SK-N-SH (cell line): Measurements from ENCODE around the gene TUBA1B. TPM values are rescaled to one million over a fixed set of nuclear protein-coding genes. Genes with fewer than 3 reads are reported as not detected.

ENCODE experiments used
- CTCF ChIA-PET: fragments of 300-600, 350-600 bp; formaldehyde crosslinking; extraction: SDS; loops from one replicate; lab custom pipeline; 2021; lab: Yijun Ruan, JAX
- POLR2A ChIA-PET: fragments of 350-600 bp; sonication (Branson Sonifier 250); formaldehyde crosslinking; extraction: SDS; loops from one replicate; lab custom pipeline; 2020; ENCODE audit warnings: antibody characterized with exemption, inconsistent platforms; lab: Yijun Ruan, JAX
- DNase-seq: peaks from one replicate; pipeline ENCODE4 v3.0.0; 2012
- H2AFZ ChIP-seq: fragments of 200-600 bp; sonication (generic); 2 replicates; pipeline ENCODE4 v1.8.1; 2016; ENCODE audit warnings: antibody characterized with exemption, mild to moderate bottlenecking, low read depth
- H3F3A ChIP-seq: fragments of 200-600 bp; sonication (generic); replicated peaks from 2 replicates; pipeline ENCODE3; 2016; ENCODE audit warnings: antibody characterized with exemption, mild to moderate bottlenecking; ENCODE audit not compliant: insufficient read depth
- H3K27ac ChIP-seq, 2 experiments: fragments of 200-500 bp in 1 of 2; fragments of 200-600 bp in 1 of 2; sonication (Bioruptor generic) in 1 of 2; sonication (generic), shearing (Covaris generic) in 1 of 2; 2 replicates each; pipeline versions ENCODE4 v1.5.1 to v1.6.1; 2014 to 2016; ENCODE audit warnings: low read depth in 2 of 2, inconsistent platforms in 1 of 2, low read length in 1 of 2, mild to moderate bottlenecking in 1 of 2, mixed read lengths in 1 of 2
- H3K27me3 ChIP-seq: fragments of 200-600 bp; sonication (generic), shearing (Covaris generic); 2 replicates; pipeline ENCODE4 v1.6.1; 2016; ENCODE audit warnings: mixed run types; ENCODE audit not compliant: insufficient read depth
- H3K36me3 ChIP-seq, 2 experiments: fragments of 200-500 bp in 1 of 2; fragments of 200-600 bp in 1 of 2; sonication (Bioruptor generic) in 1 of 2; sonication (generic) in 1 of 2; replicated peaks in 1 of 2; 2 replicates each; pipeline versions ENCODE3 to v1.5.1; 2014 to 2016; ENCODE audit warnings: low read length in 1 of 2, mild to moderate bottlenecking in 1 of 2; ENCODE audit not compliant: insufficient read depth in 2 of 2, control insufficient read depth in 1 of 2
- H3K4me1 ChIP-seq, 2 experiments: fragments of 200-500 bp in 1 of 2; fragments of 200-600 bp in 1 of 2; sonication (Bioruptor generic) in 1 of 2; sonication (generic), shearing (Covaris generic) in 1 of 2; 2 replicates each; pipeline versions ENCODE4 v1.5.1 to v1.6.1; 2014 to 2016; ENCODE audit warnings: low read depth in 1 of 2, low read length in 1 of 2, mixed run types in 1 of 2; ENCODE audit not compliant: insufficient read depth in 2 of 2, control insufficient read depth in 1 of 2
- H3K4me2 ChIP-seq: fragments of 200-600 bp; sonication (generic), shearing (Covaris generic); 2 replicates; pipeline ENCODE4 v1.6.1; 2017; ENCODE audit warnings: mixed run types
- H3K4me3 ChIP-seq, 2 experiments: fragments of 200-500 bp in 1 of 2; fragments of 200-600 bp in 1 of 2; sonication (Bioruptor generic) in 1 of 2; sonication (generic), shearing (Covaris generic) in 1 of 2; 2 replicates each; pipeline versions ENCODE4 v1.5.1 to v1.8.1; 2014 to 2016; ENCODE audit warnings: low read depth in 2 of 2, inconsistent platforms in 1 of 2, low read length in 1 of 2, mild to moderate bottlenecking in 1 of 2, mixed read lengths in 1 of 2, moderate library complexity in 1 of 2
- H3K79me2 ChIP-seq: fragments of 200-600 bp; sonication (generic); 2 replicates; pipeline ENCODE4 v1.8.1; 2017; ENCODE audit warnings: mild to moderate bottlenecking; ENCODE audit not compliant: insufficient read depth
- H3K9ac ChIP-seq: fragments of 200-600 bp; sonication (generic); 2 replicates; pipeline ENCODE4 v1.6.1; 2017; ENCODE audit warnings: mixed run types
- H3K9me2 ChIP-seq: fragments of 200-600 bp; sonication (generic); 2 replicates; pipeline ENCODE4 v1.6.1; 2017; ENCODE audit warnings: mixed run types
- H3K9me3 ChIP-seq: fragments of 200-600 bp; sonication (generic); 2 replicates; pipeline ENCODE4 v1.6.1; 2017; ENCODE audit warnings: mixed run types, mild to moderate bottlenecking, moderate library complexity
- H4K20me1 ChIP-seq: fragments of 200-600 bp; sonication (generic); 2 replicates; pipeline ENCODE4 v1.6.1; 2017; ENCODE audit warnings: mild to moderate bottlenecking, mixed run types; ENCODE audit not compliant: insufficient read depth
- CHD2 ChIP-seq: fragments of 150-350 bp; IDR thresholded peaks from 2 replicates; pipeline ENCODE4 v1.6.1; 2018; ENCODE audit warnings: low read length; ENCODE audit not compliant: partially characterized antibody
- ELF1 ChIP-seq: IDR thresholded peaks from 2 replicates; pipeline ENCODE4 v1.4.0; 2012
- FOXJ3 ChIP-seq: sonication (generic); formaldehyde crosslinking; IDR thresholded peaks from 2 replicates; pipeline ENCODE4 v1.5.1; 2020; ENCODE audit warnings: mild to moderate bottlenecking, missing genetic modification reagents
- NRF1 ChIP-seq: IDR thresholded peaks from 2 replicates; pipeline ENCODE4 v1.6.1; 2012; ENCODE audit warnings: low read depth, mild to moderate bottlenecking, low read length
- POLR2AphosphoS5 ChIP-seq: IDR thresholded peaks from 2 replicates; pipeline ENCODE4 v1.6.1; 2012; ENCODE audit warnings: low read depth, low read length
- RFX5 ChIP-seq: IDR thresholded peaks from 2 replicates; pipeline ENCODE4 v1.6.1; 2012; ENCODE audit warnings: mild to moderate bottlenecking, improper control_type of control experiment, low read length
- RXRA ChIP-seq: IDR thresholded peaks from 2 replicates; pipeline ENCODE4 v1.4.0; 2012; ENCODE audit warnings: low read depth, mild to moderate bottlenecking, borderline replicate concordance
- SIN3A ChIP-seq: IDR thresholded peaks from 2 replicates; pipeline ENCODE4 v1.6.1; 2012; ENCODE audit warnings: low read depth, mild to moderate bottlenecking, low read length, moderate library complexity, borderline replicate concordance
- SMC3 ChIP-seq: IDR thresholded peaks from 2 replicates; pipeline ENCODE4 v1.6.1; 2012; ENCODE audit warnings: low read depth, low read length, improper control_type of control experiment
- TAF1 ChIP-seq: IDR thresholded peaks from 2 replicates; pipeline ENCODE4 v1.6.1; 2012; ENCODE audit warnings: low read depth, mild to moderate bottlenecking, low read length, moderate library complexity, borderline replicate concordance
- TCF12 ChIP-seq: IDR thresholded peaks from 2 replicates; pipeline ENCODE4 v1.4.0; 2012
- TEAD4 ChIP-seq: IDR thresholded peaks from 2 replicates; pipeline ENCODE4 v1.4.0; 2012; ENCODE audit warnings: mild to moderate bottlenecking, borderline replicate concordance; ENCODE audit not compliant: insufficient read depth
- WGBS: methylation state at CpG from one replicate; pipeline ENCODE4 v1.1.6; 2017; ENCODE audit warnings: low lambda C conversion rate; 5-methylcytosine and 5-hydroxymethylcytosine counted together
- polyA plus RNA-seq, 3 experiments: library from polyadenylated mRNA; depleted of rRNA; stranded (reverse); fragments of >200 nt; gene quantifications; 2 replicates each; pipeline ENCODE4 v1.2.3, GENCODE V29; 2012
- TF ChIP-seq, protein P1 (sequence below): fragments of 150-350 bp; IDR thresholded peaks from 2 replicates; pipeline ENCODE4 v1.6.1; 2016; ENCODE audit warnings: mild to moderate bottlenecking, low read depth, low read length
- TF ChIP-seq, protein P2 (sequence below): IDR thresholded peaks from 2 replicates; pipeline ENCODE4 v1.4.0; 2012; ENCODE audit warnings: low read depth, borderline replicate concordance
- TF ChIP-seq, protein P3 (sequence below): IDR thresholded peaks from 2 replicates; pipeline ENCODE4 v1.6.1; 2012; ENCODE audit warnings: mild to moderate bottlenecking, low read depth, low read length, moderate library complexity
- TF ChIP-seq, protein P4 (sequence below): IDR thresholded peaks from 2 replicates; pipeline ENCODE4; 2012

Gene TUBA1B
- polyA plus RNA-seq, 1 of the 3 experiments (the other 2 are of a cell fraction) = 2,454 TPM

DNA sequence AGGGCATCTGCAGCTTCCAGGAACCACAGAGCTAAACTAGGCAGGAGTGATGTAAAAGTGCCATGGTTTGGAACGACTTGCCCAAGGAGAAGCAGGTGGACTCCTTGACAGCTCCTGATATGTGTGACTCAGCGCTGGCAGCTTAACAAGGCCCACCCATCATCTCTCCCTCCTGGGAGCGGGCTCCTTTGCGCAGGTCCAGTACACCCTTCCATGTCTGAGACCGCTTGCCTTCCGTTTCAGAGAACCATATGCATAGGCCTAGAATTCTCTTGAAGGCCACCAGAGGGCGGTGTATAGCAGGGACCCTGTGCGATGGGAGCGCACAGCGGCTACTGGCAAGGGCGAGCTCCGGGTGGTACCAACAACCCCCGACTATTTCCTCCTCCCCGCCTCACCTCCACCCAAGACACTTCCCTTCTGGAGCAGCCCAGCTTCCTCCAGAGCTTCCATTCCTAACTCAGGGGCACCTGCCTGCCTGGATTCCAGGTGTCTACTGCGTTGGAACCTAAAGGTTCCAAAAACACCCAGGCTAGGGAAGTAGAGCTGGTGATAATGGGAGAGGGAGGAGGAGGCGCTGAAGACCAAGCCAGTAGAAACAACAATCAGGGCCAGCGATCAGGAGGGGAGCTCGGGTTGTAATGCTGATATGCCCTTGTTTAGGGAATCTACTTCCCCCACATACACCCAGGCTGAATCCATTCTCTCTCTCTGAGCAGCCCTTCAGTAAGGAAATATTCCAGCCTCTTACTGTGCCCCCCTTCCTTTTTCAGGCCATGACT is 42.9 kb downstream of the TUBA1B start (continued):
- TF ChIP-seq, protein P1, sequence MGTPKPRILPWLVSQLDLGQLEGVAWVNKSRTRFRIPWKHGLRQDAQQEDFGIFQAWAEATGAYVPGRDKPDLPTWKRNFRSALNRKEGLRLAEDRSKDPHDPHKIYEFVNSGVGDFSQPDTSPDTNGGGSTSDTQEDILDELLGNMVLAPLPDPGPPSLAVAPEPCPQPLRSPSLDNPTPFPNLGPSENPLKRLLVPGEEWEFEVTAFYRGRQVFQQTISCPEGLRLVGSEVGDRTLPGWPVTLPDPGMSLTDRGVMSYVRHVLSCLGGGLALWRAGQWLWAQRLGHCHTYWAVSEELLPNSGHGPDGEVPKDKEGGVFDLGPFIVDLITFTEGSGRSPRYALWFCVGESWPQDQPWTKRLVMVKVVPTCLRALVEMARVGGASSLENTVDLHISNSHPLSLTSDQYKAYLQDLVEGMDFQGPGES = no peak
- TF ChIP-seq, all 33 proteins: peak for 9

DNA sequence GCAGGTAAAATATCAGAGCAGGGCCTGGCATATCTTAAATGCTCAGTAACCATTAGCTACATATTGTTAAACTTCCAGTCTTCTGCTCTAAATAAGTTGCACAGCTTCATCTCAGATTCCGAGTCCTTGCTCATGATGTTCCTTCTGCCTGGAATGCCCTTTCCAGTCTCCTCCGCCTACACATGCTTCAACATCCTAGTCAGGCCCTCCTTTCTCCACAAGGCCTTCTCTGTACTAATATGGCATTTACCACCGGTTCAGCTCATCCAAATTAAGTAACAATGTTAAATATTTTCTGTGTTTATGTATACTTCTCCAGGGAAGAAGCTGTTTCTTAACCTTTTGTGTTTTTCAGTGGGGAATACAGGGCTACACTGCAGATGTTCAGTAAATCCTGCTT is 45.1 kb downstream of the TUBA1B start:
- no peak overlapping the region for H3K27ac ChIP-seq
- no peak overlapping the region for H3K4me2 ChIP-seq
- H3K27me3 ChIP-seq = no peaks in the 10 kb centered on the region
- H3K4me3 ChIP-seq = no peak overlapping the region
- WGBS = 69% methylated on average over 3 of the region's 3 CpGs
- no peaks in the 10 kb centered on the region for H3K79me2 ChIP-seq
- peaks cover 3% of the 10 kb centered on the region for H3F3A ChIP-seq
- ChIA-PET CTCF (interaction anchor here (0.9 to 12.8 kb wide), 11 partner anchors 14 to 256 kb away, joined by 3 to 315 read pairs (median 3); partner anchors contain the start of genes DHH, LMBR1L, RHEBL1 and TUBA1B), POLR2A (interaction anchor here (0.6 to 1.2 kb wide), 2 partner anchors 44 to 73 kb away, joined by 3 read pairs; no protein-coding TSS in a partner anchor)
- H3K9ac ChIP-seq = no peak overlapping the region
- no peaks in the 10 kb centered on the region for H3K9me2 ChIP-seq
- H4K20me1 ChIP-seq = no peaks in the 10 kb centered on the region
- TF ChIP-seq, protein P2, sequence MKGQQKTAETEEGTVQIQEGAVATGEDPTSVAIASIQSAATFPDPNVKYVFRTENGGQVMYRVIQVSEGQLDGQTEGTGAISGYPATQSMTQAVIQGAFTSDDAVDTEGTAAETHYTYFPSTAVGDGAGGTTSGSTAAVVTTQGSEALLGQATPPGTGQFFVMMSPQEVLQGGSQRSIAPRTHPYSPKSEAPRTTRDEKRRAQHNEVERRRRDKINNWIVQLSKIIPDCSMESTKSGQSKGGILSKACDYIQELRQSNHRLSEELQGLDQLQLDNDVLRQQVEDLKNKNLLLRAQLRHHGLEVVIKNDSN = no peak
- no peak for TF ChIP-seq RXRA
- TF ChIP-seq CHD2 = no peak
- no peak for TF ChIP-seq NRF1
- TF ChIP-seq RFX5 = no peak
- no peak for TF ChIP-seq FOXJ3 (CRISPR knock-in tag)
- TF ChIP-seq, protein P3, sequence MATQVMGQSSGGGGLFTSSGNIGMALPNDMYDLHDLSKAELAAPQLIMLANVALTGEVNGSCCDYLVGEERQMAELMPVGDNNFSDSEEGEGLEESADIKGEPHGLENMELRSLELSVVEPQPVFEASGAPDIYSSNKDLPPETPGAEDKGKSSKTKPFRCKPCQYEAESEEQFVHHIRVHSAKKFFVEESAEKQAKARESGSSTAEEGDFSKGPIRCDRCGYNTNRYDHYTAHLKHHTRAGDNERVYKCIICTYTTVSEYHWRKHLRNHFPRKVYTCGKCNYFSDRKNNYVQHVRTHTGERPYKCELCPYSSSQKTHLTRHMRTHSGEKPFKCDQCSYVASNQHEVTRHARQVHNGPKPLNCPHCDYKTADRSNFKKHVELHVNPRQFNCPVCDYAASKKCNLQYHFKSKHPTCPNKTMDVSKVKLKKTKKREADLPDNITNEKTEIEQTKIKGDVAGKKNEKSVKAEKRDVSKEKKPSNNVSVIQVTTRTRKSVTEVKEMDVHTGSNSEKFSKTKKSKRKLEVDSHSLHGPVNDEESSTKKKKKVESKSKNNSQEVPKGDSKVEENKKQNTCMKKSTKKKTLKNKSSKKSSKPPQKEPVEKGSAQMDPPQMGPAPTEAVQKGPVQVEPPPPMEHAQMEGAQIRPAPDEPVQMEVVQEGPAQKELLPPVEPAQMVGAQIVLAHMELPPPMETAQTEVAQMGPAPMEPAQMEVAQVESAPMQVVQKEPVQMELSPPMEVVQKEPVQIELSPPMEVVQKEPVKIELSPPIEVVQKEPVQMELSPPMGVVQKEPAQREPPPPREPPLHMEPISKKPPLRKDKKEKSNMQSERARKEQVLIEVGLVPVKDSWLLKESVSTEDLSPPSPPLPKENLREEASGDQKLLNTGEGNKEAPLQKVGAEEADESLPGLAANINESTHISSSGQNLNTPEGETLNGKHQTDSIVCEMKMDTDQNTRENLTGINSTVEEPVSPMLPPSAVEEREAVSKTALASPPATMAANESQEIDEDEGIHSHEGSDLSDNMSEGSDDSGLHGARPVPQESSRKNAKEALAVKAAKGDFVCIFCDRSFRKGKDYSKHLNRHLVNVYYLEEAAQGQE = no peak
- TF ChIP-seq TAF1 = no peak
- TF ChIP-seq SMC3 = no peak
- no peak for TF ChIP-seq POLR2AphosphoS5
- TF ChIP-seq TEAD4 = no peak
- TF ChIP-seq, protein P1 = no peak
- TF ChIP-seq, protein P4, sequence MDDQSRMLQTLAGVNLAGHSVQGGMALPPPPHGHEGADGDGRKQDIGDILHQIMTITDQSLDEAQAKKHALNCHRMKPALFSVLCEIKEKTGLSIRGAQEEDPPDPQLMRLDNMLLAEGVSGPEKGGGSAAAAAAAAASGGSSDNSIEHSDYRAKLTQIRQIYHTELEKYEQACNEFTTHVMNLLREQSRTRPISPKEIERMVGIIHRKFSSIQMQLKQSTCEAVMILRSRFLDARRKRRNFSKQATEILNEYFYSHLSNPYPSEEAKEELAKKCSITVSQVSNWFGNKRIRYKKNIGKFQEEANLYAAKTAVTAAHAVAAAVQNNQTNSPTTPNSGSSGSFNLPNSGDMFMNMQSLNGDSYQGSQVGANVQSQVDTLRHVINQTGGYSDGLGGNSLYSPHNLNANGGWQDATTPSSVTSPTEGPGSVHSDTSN = no peak
- TF ChIP-seq ELF1 = no peak
- no peak for TF ChIP-seq TCF12
- no peak for TF ChIP-seq SIN3A
- DNase-seq = no peak
- no peaks in the 10 kb centered on the region for H3K9me3 ChIP-seq
- H2AFZ ChIP-seq = no peak overlapping the region
- H3K36me3 ChIP-seq = no peaks in the 10 kb centered on the region
- H3K4me1 ChIP-seq = peaks cover 0 to 19% of the 10 kb centered on the region in 2 experiments; a peak in 1 of 4 replicates
